Measurements from ENCODE around the gene FBXL13.
"Not testable (repeated sequence)": the region's sequence is repeated elsewhere in the genome, so short reads cannot be mapped to it uniquely, and the experiment has no call there.

Gene FBXL13

DNA sequence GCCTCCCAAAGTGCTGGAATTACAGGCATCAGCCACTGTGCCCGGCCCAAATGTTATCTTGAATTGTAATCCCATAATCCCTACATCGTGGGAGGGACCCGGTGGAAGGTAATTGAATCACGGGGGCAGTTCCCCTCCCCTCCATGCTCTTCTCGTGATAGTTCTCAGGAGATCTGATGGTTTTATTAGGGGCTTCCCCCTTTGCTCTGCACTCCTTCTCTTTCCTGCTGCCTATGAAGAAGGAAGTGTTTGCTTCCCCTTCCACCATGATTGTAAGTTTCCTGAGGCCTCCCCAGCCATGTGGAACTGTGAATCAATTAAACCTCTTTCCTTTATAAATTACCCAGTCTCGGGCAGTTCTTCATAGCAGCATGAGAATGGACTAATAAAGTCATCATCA, 3.6 kb upstream of the FBXL13 start:
- not testable (repeated sequence) for DNase-seq

DNA sequence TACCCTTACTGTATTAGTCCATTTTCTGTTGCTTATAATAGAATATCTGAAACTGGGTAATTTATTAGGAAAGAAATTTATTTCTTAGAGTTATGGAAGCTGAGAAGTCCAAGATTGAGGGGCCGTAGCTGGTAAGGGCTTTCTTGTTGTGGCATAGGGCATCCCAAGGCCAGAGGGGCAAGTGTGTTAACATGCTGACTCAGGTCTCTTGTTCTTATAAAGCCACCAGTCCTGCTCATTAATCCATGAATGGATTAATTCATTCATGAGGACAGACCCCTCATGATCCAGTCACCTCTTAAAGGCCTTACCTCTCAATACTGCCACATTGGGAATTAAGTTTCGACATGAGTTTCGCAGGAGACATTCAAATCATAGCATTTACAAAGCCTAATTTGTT, 2.7 kb upstream of the FBXL13 start:
- DNase-seq = no peak

- DNase-seq = no peak
These were observed 2.2 kb upstream of the FBXL13 start for GRCh38 chr7:103076764-103077163.

- peak; percentile 77 for DNase-seq
These were observed 832 bp upstream of the FBXL13 start for GRCh38 chr7:103075337-103075918.

GRCh38 chr7:103073989-103074518, 542 bp downstream of the FBXL13 start:
- peak; percentile 63 for DNase-seq

DNA sequence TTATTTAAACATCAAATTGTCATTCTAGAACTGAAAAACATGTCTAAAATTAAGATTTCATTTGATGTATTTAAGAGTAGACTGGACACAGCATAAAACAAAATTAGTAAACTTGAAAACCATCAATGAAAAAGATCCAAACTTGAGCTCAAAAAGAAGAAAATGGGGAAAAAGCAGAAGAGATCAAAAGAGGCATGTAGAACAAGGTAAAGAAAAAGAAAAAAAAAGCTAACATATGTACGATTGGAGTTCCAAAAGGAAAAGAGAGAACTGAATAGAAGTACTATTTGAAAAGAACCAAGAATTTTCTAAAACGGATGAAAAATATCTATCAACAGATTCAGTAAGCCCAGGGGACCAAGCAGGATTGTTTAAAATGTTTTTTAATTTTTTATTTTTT, 3.6 kb downstream of the FBXL13 start:
- no peak for DNase-seq

GRCh38 chr7:103068414-103069403, 5.9 kb downstream of the FBXL13 start:
- no peak for DNase-seq

DNA sequence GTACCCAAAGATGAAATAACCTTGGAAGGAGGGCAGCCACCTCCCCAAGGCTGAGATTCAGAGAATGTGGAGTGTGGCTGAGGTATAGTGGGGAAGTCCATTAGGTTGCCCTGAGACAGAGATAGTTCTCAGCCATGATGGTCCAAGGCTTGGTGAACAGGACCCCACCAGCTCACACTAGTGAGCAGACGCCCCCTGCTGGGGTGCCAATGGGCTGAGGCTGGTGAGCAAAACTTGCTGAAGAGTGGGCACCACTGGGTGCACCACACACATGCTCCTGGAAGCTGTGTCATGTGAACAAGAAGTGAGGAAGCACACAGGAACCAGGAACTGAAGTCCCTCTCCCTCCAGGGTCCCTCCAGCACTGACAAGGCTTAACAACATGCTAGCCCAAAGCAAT, 8.9 kb downstream of the FBXL13 start:
- peak; percentile 73 for DNase-seq

DNA sequence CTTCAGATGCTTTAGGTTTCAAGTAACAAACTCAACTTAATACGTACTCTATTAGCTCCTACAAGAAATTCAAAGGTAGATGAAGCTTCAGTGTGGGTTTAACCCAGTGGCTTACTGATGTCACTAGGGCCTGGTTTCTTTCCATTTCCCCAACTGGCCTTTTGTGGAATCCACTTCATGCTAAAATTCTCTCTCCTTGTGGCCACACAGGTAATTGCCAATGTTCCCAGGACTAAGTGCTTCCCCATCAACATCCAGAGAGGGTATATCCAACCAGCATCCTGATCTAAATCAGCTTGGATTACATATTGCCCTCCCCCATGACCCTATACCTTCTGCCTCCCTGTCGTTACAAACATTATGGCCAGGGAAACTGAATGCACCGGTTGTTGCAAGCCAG, 10.7 kb downstream of the FBXL13 start:
- no peak for DNase-seq

DNA sequence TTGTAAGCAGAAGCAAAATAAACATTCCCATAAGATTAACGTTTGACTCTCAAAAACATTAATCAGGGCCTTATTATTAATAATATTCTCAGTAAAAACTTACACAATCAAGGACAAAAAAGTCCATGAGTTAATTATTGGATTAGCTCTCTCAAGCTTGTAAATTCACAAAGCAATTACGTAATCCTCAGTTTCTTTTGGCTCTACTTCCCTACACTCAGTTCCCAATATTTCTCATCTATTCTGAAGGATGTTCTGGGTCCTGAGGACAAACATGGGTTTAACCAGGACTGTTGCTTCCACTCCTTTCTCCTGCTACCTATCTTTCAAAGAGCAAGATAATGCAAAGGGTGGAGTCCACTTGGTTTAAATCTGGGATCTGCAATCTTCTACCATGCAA, 15.1 kb downstream of the FBXL13 start:
- no peak for DNase-seq

GRCh38 chr7:103058122-103058521, 16.5 kb downstream of the FBXL13 start:
- DNase-seq = no peak

DNA sequence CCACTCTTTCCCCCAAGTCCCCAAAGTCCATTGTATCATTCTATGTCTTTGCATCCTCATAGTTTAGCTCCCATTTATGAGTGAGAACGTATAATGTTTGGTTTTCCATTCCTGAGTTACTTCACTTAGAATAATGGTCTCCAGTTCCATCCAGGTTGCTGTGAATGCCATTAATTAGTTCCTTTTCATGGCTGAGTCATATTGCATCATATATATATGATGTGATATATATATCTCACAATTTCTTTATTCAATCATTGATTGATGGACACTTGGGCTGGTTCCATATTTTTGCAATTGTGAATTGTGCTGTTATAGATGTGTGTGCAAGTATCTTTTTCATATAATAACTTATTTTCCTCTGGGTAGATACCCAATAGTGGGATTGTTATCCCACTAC, 18.6 kb downstream of the FBXL13 start:
- DNase-seq = not testable (repeated sequence)

- DNase-seq = no peak
These were observed 23.1 kb downstream of the FBXL13 start for GRCh38 chr7:103051519-103051918.

- DNase-seq = peak; percentile 67
These were observed 25.8 kb downstream of the FBXL13 start for GRCh38 chr7:103048833-103049232.

GRCh38 chr7:103041815-103042214, 32.8 kb downstream of the FBXL13 start:
- DNase-seq = not testable (repeated sequence)

GRCh38 chr7:103037823-103038739, 36.5 kb downstream of the FBXL13 start:
- peak; percentile 96 for DNase-seq

DNA sequence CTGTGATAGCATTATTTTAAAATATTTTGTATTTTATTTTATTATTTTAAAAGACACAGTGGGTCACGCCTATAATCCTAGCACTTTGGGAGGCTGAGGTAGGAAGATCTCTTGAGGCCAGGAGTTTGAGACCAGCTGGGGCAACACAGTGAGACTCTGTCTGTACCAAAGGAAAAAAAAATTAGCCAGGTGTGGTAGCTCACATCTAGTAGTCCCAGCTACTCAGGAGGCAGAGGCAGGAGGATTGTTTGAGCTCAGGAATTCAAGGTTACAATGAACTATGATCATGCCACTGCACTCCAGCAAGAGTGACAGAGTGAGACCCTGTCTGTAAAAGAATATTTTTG, 37.1 kb downstream of the FBXL13 start:
- DNase-seq = no peak

- DNase-seq = not testable (repeated sequence)
These were observed 40.3 kb downstream of the FBXL13 start for GRCh38 chr7:103034318-103034717.

DNA sequence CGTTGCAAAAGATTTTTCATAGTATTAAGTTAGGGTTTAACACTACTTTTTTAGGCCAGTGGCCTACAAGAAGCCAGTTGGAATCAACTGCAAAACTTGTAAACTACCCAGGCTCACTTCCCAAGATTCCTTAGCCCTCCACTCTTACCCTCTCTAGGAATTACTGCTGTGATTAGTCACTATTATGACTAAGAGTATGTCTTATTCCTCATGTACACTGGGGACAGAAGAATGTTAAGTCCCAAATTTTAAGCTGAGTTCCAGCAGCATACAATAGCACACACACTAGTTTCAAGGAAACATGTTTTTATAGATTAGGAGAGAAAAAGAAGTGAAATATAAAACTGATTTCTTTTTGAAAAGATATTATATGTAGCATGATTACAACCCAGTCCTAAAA, 42.8 kb downstream of the FBXL13 start:
- no peak for DNase-seq

- DNase-seq = no peak
These were observed 43.6 kb downstream of the FBXL13 start for GRCh38 chr7:103031024-103031423.

DNA sequence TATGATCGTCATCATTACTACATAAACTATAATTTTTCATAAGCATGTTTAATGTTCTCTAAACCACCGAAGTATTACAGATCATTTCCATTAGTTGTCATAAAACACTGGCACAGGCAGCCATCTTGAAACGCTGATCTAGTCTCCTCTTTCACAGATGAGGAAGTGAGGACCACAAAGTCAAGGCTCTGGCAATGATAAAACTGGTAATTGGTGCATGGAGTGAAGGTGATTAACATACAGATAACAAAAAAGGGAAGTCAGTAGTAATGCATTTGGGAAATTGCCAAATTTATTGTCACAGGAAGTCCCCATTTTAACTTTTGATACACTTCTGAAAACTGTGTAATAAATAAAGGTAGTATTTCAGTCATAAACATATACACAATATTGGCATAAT, 49.3 kb downstream of the FBXL13 start:
- no peak for DNase-seq

- not testable (repeated sequence) for DNase-seq
These were observed 51.0 kb downstream of the FBXL13 start for GRCh38 chr7:103023578-103023977.

- DNase-seq = not testable (repeated sequence)
These were observed 53.1 kb downstream of the FBXL13 start for GRCh38 chr7:103021490-103021889.

All from DMS53 (cell line).